GDM1 (cell line): ENCODE data around the gene PROM1.

ENCODE experiments used
- DNase-seq: peaks from one replicate; lab custom pipeline; 2025; lab: John Stamatoyannopoulos, UW

Gene PROM1

GRCh38 chr4:16027114-16027513 is 56.7 kb downstream of the PROM1 start:
- DNase-seq, result no peak

GRCh38 chr4:16026160-16026761 is 57.6 kb downstream of the PROM1 start:
- DNase-seq, result peak; percentile 40

DNA sequence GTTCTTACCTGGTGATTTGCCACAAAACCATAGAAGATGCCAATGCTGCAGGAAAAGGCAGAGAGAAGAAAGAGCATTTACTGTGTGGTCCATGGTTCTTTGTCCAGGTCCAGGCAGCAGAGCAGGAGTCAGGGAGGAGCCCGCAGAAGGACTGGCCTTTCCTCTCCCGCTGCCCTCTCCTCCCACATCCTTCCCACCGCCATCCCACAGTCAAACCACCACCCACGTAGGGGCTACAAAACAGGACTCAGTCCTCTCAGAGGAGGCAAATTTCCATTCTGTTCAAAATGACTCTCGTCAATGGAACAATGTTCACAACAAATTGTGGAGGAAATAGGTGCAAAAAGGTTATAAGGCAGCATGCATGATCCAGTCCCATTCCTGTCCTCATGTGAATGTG is 58.6 kb downstream of the PROM1 start:
- no peak for DNase-seq

DNA sequence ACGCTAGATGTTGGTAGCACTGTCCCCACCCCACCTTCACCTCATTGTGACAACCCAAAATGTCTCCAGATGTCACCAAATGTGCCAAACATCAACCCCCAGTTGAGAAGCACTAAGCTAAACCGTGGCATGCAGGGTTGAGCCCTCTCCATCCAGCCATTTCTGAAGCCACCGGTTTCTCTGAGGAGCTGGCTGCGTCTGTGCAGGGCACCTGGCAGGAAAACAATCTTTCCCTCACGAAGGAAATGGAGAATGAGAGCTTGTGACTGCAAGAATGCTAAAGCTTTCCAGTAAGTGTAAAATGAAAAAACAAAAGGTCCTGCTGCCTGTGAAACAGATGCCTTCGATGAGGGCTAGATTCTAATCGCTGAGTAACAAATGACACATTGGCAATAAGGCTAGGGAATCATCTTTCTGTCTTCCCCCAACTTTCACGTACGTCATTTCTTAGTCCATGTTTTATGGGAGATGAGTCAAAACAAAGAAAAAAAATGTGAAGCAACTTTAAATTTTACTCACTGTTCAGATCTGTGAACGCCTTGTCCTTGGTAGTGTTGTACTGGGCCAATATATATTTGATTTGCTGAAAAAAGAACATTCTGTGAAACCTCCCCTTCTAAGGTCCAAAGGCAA is 59.9 kb downstream of the PROM1 start:
- no peak for DNase-seq

- no peak for DNase-seq
Measured at GRCh38 chr4:16021804-16022560, 61.8 kb downstream of the PROM1 start.

DNA sequence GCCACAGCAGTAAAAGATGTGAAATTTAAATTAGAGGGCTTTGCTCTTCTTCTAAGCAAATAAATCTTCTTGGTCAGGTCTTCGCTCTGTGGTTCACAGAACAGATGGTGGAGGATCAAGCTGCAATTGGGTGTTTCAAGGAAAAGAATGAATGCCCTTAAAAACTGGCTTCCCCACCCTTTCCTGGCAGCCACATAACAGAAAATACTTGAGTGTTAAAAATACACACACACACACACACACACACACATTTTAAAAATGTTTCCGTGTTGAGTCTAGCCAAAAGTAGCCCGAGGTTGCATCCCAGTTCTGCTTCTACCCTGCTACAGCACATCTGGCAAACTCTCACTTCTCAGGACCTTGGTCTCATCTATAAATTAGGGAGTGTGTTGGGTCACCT is 64.2 kb downstream of the PROM1 start:
- no peak for DNase-seq

DNA sequence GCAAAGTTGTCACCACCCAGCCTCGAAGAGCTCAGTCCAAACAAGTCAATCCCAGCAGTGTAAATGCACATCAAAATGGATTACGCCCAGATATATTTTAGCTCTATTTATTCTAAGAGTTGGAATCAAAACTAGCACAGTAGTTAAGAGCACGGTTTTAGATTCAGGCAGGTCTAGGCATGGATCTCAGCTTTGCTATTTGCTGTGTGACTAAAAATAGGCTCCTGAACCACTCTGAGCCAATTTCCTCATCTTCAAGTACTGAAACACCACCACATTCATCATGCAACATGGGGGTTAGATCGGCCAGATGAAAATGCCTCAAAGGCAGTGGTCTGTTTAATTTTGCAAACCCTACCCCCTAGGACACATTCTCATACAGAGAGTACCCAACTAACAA is 65.0 kb downstream of the PROM1 start:
- no peak for DNase-seq

GRCh38 chr4:16018061-16018676 is 65.7 kb downstream of the PROM1 start:
- no peak for DNase-seq

- no peak for DNase-seq
Measured at GRCh38 chr4:16016536-16016935, 67.3 kb downstream of the PROM1 start.

DNA sequence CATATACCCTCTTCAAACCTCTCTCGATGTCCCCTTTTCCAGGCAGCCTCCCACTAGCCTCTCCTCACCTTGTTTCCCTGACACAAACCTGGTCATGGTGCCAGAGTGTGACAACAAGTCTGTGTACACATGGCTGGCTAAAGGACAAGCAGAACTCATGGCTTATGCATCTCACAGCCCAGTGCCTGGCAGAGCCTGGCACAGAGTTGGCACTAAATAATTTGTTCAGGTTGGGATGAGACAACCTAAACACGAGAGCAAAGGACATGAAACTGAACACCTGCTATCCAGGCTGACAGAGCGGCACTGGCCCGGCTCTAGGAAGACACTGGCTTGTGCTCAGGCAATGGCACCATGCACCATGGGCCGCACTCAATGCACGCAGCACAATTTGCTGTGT is 72.7 kb downstream of the PROM1 start:
- DNase-seq, result no peak

DNA sequence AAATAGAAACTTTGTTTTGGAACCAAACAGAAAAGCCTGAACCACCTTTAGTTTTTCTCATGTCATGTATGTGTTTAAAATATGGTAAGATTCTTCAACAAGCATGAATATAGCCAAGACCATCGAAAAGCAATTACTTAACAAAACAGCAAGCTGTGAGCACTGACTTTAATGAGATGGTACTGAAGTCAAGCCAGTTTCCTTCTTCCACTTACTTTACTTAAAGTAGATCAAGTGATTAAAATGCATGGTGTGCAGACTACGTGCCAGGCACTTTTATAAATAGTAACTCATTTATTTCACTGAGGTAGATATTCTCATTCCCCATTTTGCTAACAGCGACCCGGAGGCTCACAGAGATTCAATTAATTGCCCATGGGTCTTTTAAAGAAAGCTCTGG is 74.7 kb downstream of the PROM1 start:
- DNase-seq, result no peak

DNA sequence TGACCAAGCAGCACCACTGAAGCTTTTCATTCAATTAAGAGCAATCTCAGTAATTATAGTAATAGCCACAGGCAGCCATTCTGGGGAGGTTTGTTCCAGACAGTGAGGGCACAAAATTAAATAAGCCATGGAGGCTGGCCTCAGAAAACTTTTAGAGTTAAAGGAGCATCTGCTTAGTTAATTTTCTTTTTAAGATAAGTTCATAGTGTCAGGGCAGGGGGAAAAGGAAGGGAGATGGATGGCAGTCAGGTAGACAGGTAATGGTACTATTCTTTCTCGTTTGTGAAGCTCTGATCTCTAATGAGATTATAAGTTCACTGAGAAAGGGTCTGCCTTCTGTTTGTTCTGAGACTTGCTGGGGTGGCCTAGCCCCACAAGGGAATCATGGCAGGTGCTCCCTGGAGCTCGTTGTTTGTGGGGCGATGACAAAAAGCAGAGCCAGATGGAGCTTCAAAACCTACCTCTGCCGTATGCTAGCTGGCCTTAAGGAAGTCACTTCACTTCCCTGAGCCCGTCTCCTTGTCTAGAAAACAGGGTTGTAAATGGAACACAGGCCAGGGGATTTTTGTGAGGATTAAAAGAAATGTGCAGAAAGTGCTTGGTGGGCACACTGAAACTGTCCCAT is 76.2 kb downstream of the PROM1 start:
- no peak for DNase-seq

GRCh38 chr4:16006771-16007446 is 76.9 kb downstream of the PROM1 start:
- no peak for DNase-seq

DNA sequence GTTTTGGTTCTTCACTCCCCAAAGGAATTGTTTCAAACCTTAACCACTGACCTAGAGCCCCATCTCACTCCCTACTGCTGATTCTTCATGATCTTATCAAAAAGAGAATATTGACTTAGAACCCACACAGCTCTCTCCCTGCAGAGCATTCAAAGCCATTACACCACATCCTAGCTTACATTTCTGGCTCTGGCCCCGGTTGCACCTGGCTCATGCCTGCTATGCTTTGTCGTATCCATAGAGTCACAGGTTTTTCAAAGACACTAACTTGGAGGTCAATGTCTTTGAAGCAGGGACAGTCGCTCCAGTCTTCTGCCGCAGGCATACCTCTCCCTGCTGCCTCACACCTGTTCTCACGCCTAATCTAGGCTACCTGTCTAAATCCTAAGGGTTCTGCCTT is 78.1 kb downstream of the PROM1 start:
- DNase-seq, result no peak

- peak; percentile 78 for DNase-seq
Measured at GRCh38 chr4:16001484-16001858, 82.4 kb downstream of the PROM1 start.

- DNase-seq, result no peak
Measured at GRCh38 chr4:16000708-16001483, 82.9 kb downstream of the PROM1 start.

- no peak for DNase-seq
Measured at GRCh38 chr4:15996773-15997172, 87.0 kb downstream of the PROM1 start.

DNA sequence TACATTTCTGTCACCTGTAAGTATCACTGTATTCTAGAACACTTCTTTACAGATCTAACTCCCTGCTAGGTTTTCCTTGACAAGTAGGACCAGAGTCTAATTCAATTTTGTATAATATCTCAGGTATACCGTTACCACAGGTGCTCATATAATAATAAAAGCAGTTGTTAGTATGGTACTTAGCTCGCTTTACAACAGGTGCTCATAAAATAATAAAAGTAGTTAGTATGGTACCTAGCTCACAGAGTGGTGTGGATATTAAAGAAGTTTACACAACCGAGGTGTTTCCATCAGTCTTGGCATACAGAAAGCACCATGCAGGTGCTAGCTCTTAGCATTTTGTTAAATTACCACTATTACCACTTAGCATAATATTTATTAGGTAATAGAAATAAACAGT is 88.0 kb downstream of the PROM1 start:
- no peak for DNase-seq

DNA sequence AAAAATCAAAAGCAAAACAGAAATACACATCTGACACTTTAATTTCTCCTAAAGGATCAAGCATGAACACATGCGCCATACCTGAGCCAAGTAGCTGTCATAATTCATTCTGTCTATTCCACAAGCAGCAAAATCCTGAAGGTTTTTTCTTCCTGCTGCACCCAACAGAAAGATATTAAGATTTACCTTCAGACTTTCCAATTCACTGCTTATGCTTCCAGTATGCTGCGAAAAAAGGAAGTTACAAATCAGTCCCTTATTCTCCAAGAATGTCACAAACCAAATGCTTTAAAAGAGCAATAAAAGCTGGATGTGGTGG is 91.7 kb downstream of the PROM1 start:
- no peak for DNase-seq

DNA sequence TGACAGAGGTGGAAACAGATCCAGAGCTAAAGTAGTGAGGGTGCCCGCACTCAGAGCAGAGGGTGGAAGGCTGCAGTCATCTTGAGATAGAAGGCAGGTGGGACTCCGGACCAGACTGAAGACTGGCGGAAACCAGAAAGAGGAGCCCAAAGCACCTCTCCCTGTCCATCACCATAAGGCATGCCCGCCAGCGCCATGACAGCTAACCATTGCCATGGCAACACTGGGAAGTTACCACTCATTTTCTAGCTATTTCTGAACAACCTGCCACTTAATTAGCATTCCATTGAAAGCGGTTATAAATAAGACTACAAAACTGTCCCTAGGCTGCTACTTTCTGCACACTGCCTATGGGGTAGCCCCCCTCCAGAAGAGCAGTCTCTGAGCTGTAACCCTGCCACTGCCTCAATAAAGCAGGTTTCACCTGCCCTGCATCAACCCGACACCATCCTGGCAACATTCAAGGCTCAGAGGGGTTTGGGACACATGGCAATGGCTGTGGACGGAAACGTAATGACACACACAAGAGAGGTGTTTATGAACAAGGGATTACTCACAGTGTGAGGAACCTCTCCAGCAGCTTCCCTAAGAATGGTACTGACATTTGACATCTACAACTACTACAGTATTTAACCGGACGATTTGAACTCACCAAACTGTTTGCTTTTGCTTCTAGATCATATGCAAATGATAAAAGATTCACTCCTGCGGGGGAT is 93.1 kb downstream of the PROM1 start:
- DNase-seq, result no peak

DNA sequence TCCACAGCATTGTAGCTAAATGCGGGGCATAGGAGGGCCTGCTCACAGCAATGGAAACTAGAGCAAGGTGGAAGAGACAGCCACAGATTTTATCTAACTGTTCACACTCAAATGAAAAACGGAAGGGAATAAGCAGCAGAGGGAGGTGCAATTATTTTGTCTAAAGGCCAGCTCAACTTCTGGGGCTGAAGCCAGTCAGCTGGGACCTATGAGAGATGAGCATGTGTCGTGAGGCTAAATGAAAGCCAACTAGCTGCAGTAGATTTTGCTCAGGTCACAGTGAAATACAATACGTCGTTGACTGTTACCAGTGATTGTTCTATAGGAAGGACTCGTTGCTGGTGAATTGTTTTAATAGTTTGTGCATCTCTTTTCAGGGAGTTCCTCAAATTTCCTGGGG is 94.4 kb downstream of the PROM1 start:
- DNase-seq, result no peak
